Stimulated activated naive CD8-positive, alpha-beta T cell treated with anti-CD3 and anti-CD28 coated beads, Interleukin-15, Interleukin-2, amounts not matched to agents 100 U/mL and 50 U/mL, for 24 hours (primary cell): ENCODE measurements around the gene TTC33.
"Not testable (repeated sequence)": the region's sequence is repeated elsewhere in the genome, so short reads cannot be mapped to it uniquely, and the experiment has no call there.

ENCODE experiments used
- ATAC-seq: fragments of 150-1000 bp; cut with Tn5 transposase; one replicate; pipeline ENCODE4 v1.10.0; 2021
- DNase-seq: peaks from one replicate; pipeline ENCODE4 v3.0.0; 2021

Gene TTC33

GRCh38 chr5:40652441-40653220 lies 103.1 kb downstream of the TTC33 start:
- ATAC-seq = peak; percentile 59

GRCh38 chr5:40651201-40651600 lies 104.6 kb downstream of the TTC33 start:
- ATAC-seq (no peak), DNase-seq (no peak)

More at GRCh38 chr5:40652441-40653220, 103.1 kb downstream of the TTC33 start:
- peak; percentile 27 for DNase-seq

- ATAC-seq (no peak), DNase-seq (no peak)
Measured at GRCh38 chr5:40649463-40650030, 106.2 kb downstream of the TTC33 start.

GRCh38 chr5:40648150-40648549 lies 107.6 kb downstream of the TTC33 start:
- DNase-seq (no peak), ATAC-seq (no peak)

- ATAC-seq = no peak
- DNase-seq = no peak
Measured at GRCh38 chr5:40646266-40646665, 109.5 kb downstream of the TTC33 start.

GRCh38 chr5:40639531-40639930 lies 116.2 kb downstream of the TTC33 start:
- not testable (repeated sequence) for DNase-seq, ATAC-seq

GRCh38 chr5:40634593-40634992 lies 121.2 kb downstream of the TTC33 start:
- no peak for ATAC-seq
- DNase-seq = no peak

- no peak for DNase-seq
- ATAC-seq = no peak
Measured at GRCh38 chr5:40634154-40634553, 121.6 kb downstream of the TTC33 start.

GRCh38 chr5:40631236-40631635 lies 124.5 kb downstream of the TTC33 start:
- DNase-seq (no peak), ATAC-seq (no peak)

GRCh38 chr5:40630126-40630525 lies 125.6 kb downstream of the TTC33 start:
- DNase-seq = no peak
- ATAC-seq = no peak

- no peak for DNase-seq
- no peak for ATAC-seq
Measured at GRCh38 chr5:40628407-40628806, 127.4 kb downstream of the TTC33 start.

GRCh38 chr5:40627706-40628105 lies 128.1 kb downstream of the TTC33 start:
- ATAC-seq (no peak), DNase-seq (no peak)

GRCh38 chr5:40626801-40627200 lies 129.0 kb downstream of the TTC33 start:
- no peak for ATAC-seq
- no peak for DNase-seq

- no peak for DNase-seq
- ATAC-seq = peak; percentile 73
Measured at GRCh38 chr5:40623480-40624420, 132.0 kb downstream of the TTC33 start.

GRCh38 chr5:40622463-40623252 lies 133.1 kb downstream of the TTC33 start:
- no peak for DNase-seq

GRCh38 chr5:40619421-40619820 lies 136.3 kb downstream of the TTC33 start:
- no peak for DNase-seq
- ATAC-seq = no peak

More at GRCh38 chr5:40622463-40623252, 133.1 kb downstream of the TTC33 start:
- no peak for ATAC-seq

- ATAC-seq = no peak
Measured at GRCh38 chr5:40618926-40619325, 136.8 kb downstream of the TTC33 start.

GRCh38 chr5:40616781-40617180 lies 139.0 kb downstream of the TTC33 start:
- DNase-seq (no peak), ATAC-seq (no peak)

More at GRCh38 chr5:40618926-40619325, 136.8 kb downstream of the TTC33 start:
- DNase-seq = no peak

- ATAC-seq = no peak
Measured at GRCh38 chr5:40615586-40616170, 140.1 kb downstream of the TTC33 start.

GRCh38 chr5:40614923-40615585 lies 140.7 kb downstream of the TTC33 start:
- no peak for ATAC-seq
- no peak for DNase-seq

More at GRCh38 chr5:40615586-40616170, 140.1 kb downstream of the TTC33 start:
- no peak for DNase-seq

GRCh38 chr5:40614466-40614865 lies 141.3 kb downstream of the TTC33 start:
- DNase-seq (no peak), ATAC-seq (no peak)
